ENCODE results near the gene SLC15A1.

Gene SLC15A1

GRCh38 chr13:98781045-98781444, 28.6 kb upstream of the SLC15A1 start:
- no peak overlapping the region for H3K4me3 ChIP-seq (ENCODE audit: low read length)
- H3K27ac ChIP-seq (ENCODE audit: low read length) = no peak overlapping the region
- no peaks in the 10 kb centered on the region for H3K27me3 ChIP-seq (replicated peaks; ENCODE audit: insufficient read depth, low read length)
- TF ChIP-seq EZH2phosphoT487 (IDR thresholded peaks at IDR 0.05; ENCODE audit: low read length) = no peak
- no peaks in the 10 kb centered on the region for H3K9me3 ChIP-seq (replicated peaks; ENCODE audit: insufficient read depth, low read length)
- no peaks in the 10 kb centered on the region for H3F3A ChIP-seq (ENCODE audit: insufficient read depth, low read length)
- no peaks in the 10 kb centered on the region for H3K79me2 ChIP-seq (ENCODE audit: low read length)
- H3K9me2 ChIP-seq (replicated peaks; ENCODE audit: insufficient read depth, low read length) = no peaks in the 10 kb centered on the region
- H4K20me1 ChIP-seq (ENCODE audit: insufficient read depth, low read length) = no peaks in the 10 kb centered on the region
- no peaks in the 10 kb centered on the region for H3K4me1 ChIP-seq (ENCODE audit: low read length)
- no peaks in the 10 kb centered on the region for H3K36me3 ChIP-seq (replicated peaks; ENCODE audit: insufficient read depth, low read length)
- no peak overlapping the region for H2AFZ ChIP-seq (ENCODE audit: low read length)
- no peak overlapping the region for H3K9ac ChIP-seq (ENCODE audit: low read length)
- DNase-seq = no peak
- no peak overlapping the region for H3K4me2 ChIP-seq (ENCODE audit: low read depth, low read length)

- H3K4me3 ChIP-seq (ENCODE audit: low read length) = no peak overlapping the region
- H3F3A ChIP-seq (ENCODE audit: insufficient read depth, low read length) = no peaks in the 10 kb centered on the region
- H2AFZ ChIP-seq (ENCODE audit: low read length) = no peak overlapping the region
- no peak overlapping the region for H3K27ac ChIP-seq (ENCODE audit: low read length)
- DNase-seq = no peak
- no peaks in the 10 kb centered on the region for H4K20me1 ChIP-seq (ENCODE audit: insufficient read depth, low read length)
- H3K79me2 ChIP-seq (ENCODE audit: low read length) = no peaks in the 10 kb centered on the region
- H3K27me3 ChIP-seq (replicated peaks; ENCODE audit: insufficient read depth, low read length) = no peaks in the 10 kb centered on the region
- H3K9me3 ChIP-seq (replicated peaks; ENCODE audit: insufficient read depth, low read length) = no peaks in the 10 kb centered on the region
- no peaks in the 10 kb centered on the region for H3K9me2 ChIP-seq (replicated peaks; ENCODE audit: insufficient read depth, low read length)
- H3K4me2 ChIP-seq (ENCODE audit: low read depth, low read length) = no peak overlapping the region
- no peaks in the 10 kb centered on the region for H3K36me3 ChIP-seq (replicated peaks; ENCODE audit: insufficient read depth, low read length)
- no peak for TF ChIP-seq EZH2phosphoT487 (IDR thresholded peaks at IDR 0.05; ENCODE audit: low read length)
- no peak for TF ChIP-seq EZH2 (optimal IDR thresholded peaks at IDR 0.05; ENCODE audit: low read depth, low read length)
- TF ChIP-seq CTCF (IDR thresholded peaks at IDR 0.05; ENCODE audit: low read length) = no peak
- no peak overlapping the region for H3K9ac ChIP-seq (ENCODE audit: low read length)
- no peaks in the 10 kb centered on the region for H3K4me1 ChIP-seq (ENCODE audit: low read length)
These were observed 28.0 kb upstream of the SLC15A1 start for GRCh38 chr13:98780451-98780850.

GRCh38 chr13:98779695-98780094, 27.2 kb upstream of the SLC15A1 start:
- Histone ChIP-seq H3K4me2 (ENCODE audit: low read depth, low read length) (no peak overlapping the region), H3K9me2 (replicated peaks; ENCODE audit: insufficient read depth, low read length) (no peaks in the 10 kb centered on the region), H3K27ac (ENCODE audit: low read length) (no peak overlapping the region), H3K9me3 (replicated peaks; ENCODE audit: insufficient read depth, low read length) (no peaks in the 10 kb centered on the region), H3K36me3 (replicated peaks; ENCODE audit: insufficient read depth, low read length) (no peaks in the 10 kb centered on the region), H4K20me1 (ENCODE audit: insufficient read depth, low read length) (no peaks in the 10 kb centered on the region), H2AFZ (ENCODE audit: low read length) (no peak overlapping the region), H3K27me3 (replicated peaks; ENCODE audit: insufficient read depth, low read length) (no peaks in the 10 kb centered on the region), H3K9ac (ENCODE audit: low read length) (no peak overlapping the region), H3K4me3 (ENCODE audit: low read length) (no peak overlapping the region), H3F3A (ENCODE audit: insufficient read depth, low read length) (no peaks in the 10 kb centered on the region), H3K79me2 (ENCODE audit: low read length) (no peaks in the 10 kb centered on the region), H3K4me1 (ENCODE audit: low read length) (no peaks in the 10 kb centered on the region)
- no peak for TF ChIP-seq CTCF (IDR thresholded peaks at IDR 0.05; ENCODE audit: low read length)
- no peak for TF ChIP-seq EZH2phosphoT487 (IDR thresholded peaks at IDR 0.05; ENCODE audit: low read length)
- no peak for TF ChIP-seq EZH2 (optimal IDR thresholded peaks at IDR 0.05; ENCODE audit: low read depth, low read length)
- no peak for DNase-seq

GRCh38 chr13:98778749-98779148, 26.3 kb upstream of the SLC15A1 start:
- Histone ChIP-seq H3K9me3 (replicated peaks; ENCODE audit: insufficient read depth, low read length) (no peaks in the 10 kb centered on the region), H3K4me2 (ENCODE audit: low read depth, low read length) (no peak overlapping the region), H3K36me3 (replicated peaks; ENCODE audit: insufficient read depth, low read length) (no peaks in the 10 kb centered on the region), H3K9ac (ENCODE audit: low read length) (no peak overlapping the region), H3K79me2 (ENCODE audit: low read length) (no peaks in the 10 kb centered on the region), H2AFZ (ENCODE audit: low read length) (no peak overlapping the region), H3K27me3 (replicated peaks; ENCODE audit: insufficient read depth, low read length) (no peaks in the 10 kb centered on the region), H3K27ac (ENCODE audit: low read length) (no peak overlapping the region), H3K4me1 (ENCODE audit: low read length) (no peaks in the 10 kb centered on the region), H3F3A (ENCODE audit: insufficient read depth, low read length) (no peaks in the 10 kb centered on the region), H4K20me1 (ENCODE audit: insufficient read depth, low read length) (no peaks in the 10 kb centered on the region), H3K9me2 (replicated peaks; ENCODE audit: insufficient read depth, low read length) (no peaks in the 10 kb centered on the region), H3K4me3 (ENCODE audit: low read length) (no peak overlapping the region)
- TF ChIP-seq EZH2phosphoT487 (IDR thresholded peaks at IDR 0.05; ENCODE audit: low read length) (no peak), EZH2 (optimal IDR thresholded peaks at IDR 0.05; ENCODE audit: low read depth, low read length) (no peak), CTCF (IDR thresholded peaks at IDR 0.05; ENCODE audit: low read length) (no peak)
- no peak for DNase-seq

Data from MM.1S (cell line).